H1 (cell line): ENCODE measurements around the gene SPARCL1. TPM values are rescaled to one million over a fixed set of nuclear protein-coding genes. Genes with fewer than 3 reads are reported as not detected.

Experiments
- CHD1 ChIP-seq: IDR thresholded peaks from 2 replicates; pipeline ENCODE4 v1.6.1; 2012; ENCODE audit warnings: low read depth, low read length, improper control_type of control experiment
- PHF8 ChIP-seq: fragments of 200-600 bp; sonication (generic); conservative IDR thresholded peaks from 2 replicates; pipeline ENCODE4 v1.7.1; 2012; ENCODE audit warnings: low read depth, mild to moderate bottlenecking, inconsistent platforms, low read length, moderate library complexity
- TAF1 ChIP-seq: IDR thresholded peaks from 2 replicates; pipeline ENCODE4 v1.6.1; 2011; ENCODE audit warnings: mild to moderate bottlenecking, low read depth, low read length
- TAF7 ChIP-seq: optimal IDR thresholded peaks from 2 replicates; pipeline ENCODE3; 2011; ENCODE audit warnings: low read depth, mild to moderate bottlenecking, inconsistent platforms, low read length, moderate library complexity, borderline replicate concordance
- polyA plus RNA-seq, 7 experiments: library from polyadenylated mRNA; depleted of rRNA in 3 of 7; stranded (reverse) in 5 of 7; unstranded in 2 of 7; fragments of >200 nt in 5 of 7; fragments of 200-250 nt in 2 of 7; gene quantifications; 1 replicate in 5 of 7; 2 replicates in 1 of 7; 4 replicates in 1 of 7; pipeline versions ENCODE4 v1.2.1 to v1.2.3, GENCODE V29; 2011 to 2013; ENCODE audit warnings: missing spikeins in 2 of 7, mixed read lengths in 2 of 7
- total RNA-seq: library from RNA; stranded (reverse); fragmentation: NEBNext Ultra II Directional; extraction: Animal tissue kit (Norgen Biotek cat#: 25700); gene quantifications from 2 replicates; pipeline ENCODE4 v1.2.1, GENCODE V29; 2021
- TF ChIP-seq, protein P1 (sequence below): fragments of 300-600 bp; sonication (generic); IDR thresholded peaks from 2 replicates; pipeline ENCODE4 v1.7.1; 2012; ENCODE audit warnings: low read length, moderate library complexity, mild to moderate bottlenecking, inconsistent platforms; ENCODE audit not compliant: insufficient replicate concordance
- TF ChIP-seq, protein P2 (sequence below): IDR thresholded peaks from 2 replicates; pipeline ENCODE4 v1.6.1; 2011; ENCODE audit warnings: low read length, improper control_type of control experiment

SPARCL1 gene
- total and polyA plus RNA-seq, 2 of the 8 experiments (the other 6 are each of a cell fraction or from before 2014, with no cell fraction given): 0.48 to 0.51 TPM

DNA sequence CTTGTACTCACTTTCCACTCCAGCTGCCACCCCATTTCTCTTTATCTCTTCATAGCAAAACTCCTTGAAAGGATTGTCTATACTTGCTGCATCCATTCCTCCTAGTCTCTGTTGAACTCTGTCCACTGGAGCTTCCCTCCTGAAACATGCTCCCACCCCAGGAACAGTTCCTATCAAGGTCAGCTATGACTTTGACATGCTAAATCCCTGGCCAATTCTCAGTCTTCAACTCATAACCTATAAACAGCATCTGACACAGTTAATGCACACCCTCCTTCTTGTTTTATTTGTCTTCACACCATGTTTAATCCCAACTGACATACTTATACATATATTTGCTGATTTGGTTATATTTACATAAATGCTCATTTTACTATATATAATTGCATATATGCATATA, 47.8 kb downstream of the SPARCL1 start (continued):
- TF ChIP-seq, protein P1, sequence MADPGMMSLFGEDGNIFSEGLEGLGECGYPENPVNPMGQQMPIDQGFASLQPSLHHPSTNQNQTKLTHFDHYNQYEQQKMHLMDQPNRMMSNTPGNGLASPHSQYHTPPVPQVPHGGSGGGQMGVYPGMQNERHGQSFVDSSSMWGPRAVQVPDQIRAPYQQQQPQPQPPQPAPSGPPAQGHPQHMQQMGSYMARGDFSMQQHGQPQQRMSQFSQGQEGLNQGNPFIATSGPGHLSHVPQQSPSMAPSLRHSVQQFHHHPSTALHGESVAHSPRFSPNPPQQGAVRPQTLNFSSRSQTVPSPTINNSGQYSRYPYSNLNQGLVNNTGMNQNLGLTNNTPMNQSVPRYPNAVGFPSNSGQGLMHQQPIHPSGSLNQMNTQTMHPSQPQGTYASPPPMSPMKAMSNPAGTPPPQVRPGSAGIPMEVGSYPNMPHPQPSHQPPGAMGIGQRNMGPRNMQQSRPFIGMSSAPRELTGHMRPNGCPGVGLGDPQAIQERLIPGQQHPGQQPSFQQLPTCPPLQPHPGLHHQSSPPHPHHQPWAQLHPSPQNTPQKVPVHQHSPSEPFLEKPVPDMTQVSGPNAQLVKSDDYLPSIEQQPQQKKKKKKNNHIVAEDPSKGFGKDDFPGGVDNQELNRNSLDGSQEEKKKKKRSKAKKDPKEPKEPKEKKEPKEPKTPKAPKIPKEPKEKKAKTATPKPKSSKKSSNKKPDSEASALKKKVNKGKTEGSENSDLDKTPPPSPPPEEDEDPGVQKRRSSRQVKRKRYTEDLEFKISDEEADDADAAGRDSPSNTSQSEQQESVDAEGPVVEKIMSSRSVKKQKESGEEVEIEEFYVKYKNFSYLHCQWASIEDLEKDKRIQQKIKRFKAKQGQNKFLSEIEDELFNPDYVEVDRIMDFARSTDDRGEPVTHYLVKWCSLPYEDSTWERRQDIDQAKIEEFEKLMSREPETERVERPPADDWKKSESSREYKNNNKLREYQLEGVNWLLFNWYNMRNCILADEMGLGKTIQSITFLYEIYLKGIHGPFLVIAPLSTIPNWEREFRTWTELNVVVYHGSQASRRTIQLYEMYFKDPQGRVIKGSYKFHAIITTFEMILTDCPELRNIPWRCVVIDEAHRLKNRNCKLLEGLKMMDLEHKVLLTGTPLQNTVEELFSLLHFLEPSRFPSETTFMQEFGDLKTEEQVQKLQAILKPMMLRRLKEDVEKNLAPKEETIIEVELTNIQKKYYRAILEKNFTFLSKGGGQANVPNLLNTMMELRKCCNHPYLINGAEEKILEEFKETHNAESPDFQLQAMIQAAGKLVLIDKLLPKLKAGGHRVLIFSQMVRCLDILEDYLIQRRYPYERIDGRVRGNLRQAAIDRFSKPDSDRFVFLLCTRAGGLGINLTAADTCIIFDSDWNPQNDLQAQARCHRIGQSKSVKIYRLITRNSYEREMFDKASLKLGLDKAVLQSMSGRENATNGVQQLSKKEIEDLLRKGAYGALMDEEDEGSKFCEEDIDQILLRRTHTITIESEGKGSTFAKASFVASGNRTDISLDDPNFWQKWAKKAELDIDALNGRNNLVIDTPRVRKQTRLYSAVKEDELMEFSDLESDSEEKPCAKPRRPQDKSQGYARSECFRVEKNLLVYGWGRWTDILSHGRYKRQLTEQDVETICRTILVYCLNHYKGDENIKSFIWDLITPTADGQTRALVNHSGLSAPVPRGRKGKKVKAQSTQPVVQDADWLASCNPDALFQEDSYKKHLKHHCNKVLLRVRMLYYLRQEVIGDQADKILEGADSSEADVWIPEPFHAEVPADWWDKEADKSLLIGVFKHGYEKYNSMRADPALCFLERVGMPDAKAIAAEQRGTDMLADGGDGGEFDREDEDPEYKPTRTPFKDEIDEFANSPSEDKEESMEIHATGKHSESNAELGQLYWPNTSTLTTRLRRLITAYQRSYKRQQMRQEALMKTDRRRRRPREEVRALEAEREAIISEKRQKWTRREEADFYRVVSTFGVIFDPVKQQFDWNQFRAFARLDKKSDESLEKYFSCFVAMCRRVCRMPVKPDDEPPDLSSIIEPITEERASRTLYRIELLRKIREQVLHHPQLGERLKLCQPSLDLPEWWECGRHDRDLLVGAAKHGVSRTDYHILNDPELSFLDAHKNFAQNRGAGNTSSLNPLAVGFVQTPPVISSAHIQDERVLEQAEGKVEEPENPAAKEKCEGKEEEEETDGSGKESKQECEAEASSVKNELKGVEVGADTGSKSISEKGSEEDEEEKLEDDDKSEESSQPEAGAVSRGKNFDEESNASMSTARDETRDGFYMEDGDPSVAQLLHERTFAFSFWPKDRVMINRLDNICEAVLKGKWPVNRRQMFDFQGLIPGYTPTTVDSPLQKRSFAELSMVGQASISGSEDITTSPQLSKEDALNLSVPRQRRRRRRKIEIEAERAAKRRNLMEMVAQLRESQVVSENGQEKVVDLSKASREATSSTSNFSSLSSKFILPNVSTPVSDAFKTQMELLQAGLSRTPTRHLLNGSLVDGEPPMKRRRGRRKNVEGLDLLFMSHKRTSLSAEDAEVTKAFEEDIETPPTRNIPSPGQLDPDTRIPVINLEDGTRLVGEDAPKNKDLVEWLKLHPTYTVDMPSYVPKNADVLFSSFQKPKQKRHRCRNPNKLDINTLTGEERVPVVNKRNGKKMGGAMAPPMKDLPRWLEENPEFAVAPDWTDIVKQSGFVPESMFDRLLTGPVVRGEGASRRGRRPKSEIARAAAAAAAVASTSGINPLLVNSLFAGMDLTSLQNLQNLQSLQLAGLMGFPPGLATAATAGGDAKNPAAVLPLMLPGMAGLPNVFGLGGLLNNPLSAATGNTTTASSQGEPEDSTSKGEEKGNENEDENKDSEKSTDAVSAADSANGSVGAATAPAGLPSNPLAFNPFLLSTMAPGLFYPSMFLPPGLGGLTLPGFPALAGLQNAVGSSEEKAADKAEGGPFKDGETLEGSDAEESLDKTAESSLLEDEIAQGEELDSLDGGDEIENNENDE: no peak
- TF ChIP-seq TAF7: no peak
- TF ChIP-seq, protein P2, sequence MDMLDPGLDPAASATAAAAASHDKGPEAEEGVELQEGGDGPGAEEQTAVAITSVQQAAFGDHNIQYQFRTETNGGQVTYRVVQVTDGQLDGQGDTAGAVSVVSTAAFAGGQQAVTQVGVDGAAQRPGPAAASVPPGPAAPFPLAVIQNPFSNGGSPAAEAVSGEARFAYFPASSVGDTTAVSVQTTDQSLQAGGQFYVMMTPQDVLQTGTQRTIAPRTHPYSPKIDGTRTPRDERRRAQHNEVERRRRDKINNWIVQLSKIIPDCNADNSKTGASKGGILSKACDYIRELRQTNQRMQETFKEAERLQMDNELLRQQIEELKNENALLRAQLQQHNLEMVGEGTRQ: no peak
- no peak for TF ChIP-seq CHD1
- TF ChIP-seq PHF8: no peak
- TF ChIP-seq TAF1: no peak
- TF ChIP-seq, all 59 proteins: peak for 0
